ENCODE data around the gene MAP2K1.

DNA sequence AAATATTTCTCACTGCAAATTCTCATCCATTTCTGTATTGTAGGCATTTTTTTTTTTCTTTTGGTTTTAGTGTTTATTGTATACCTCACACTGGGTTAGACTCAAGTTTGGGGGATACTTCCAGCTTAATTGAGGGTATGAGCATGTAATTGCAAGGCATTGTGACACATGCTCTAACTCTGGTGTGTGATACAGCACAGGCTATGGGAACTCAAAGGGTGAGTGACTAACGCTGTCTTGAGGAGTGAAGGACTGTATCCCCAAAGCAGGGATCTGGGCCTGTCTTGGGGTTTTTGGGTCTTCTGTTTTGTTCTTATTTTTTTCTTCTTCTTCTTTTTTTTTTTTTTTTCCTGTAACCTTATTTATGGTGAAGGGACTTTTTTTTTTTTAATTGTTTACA, 26.9 kb downstream of the MAP2K1 start:
- TF ChIP-seq, protein P1, sequence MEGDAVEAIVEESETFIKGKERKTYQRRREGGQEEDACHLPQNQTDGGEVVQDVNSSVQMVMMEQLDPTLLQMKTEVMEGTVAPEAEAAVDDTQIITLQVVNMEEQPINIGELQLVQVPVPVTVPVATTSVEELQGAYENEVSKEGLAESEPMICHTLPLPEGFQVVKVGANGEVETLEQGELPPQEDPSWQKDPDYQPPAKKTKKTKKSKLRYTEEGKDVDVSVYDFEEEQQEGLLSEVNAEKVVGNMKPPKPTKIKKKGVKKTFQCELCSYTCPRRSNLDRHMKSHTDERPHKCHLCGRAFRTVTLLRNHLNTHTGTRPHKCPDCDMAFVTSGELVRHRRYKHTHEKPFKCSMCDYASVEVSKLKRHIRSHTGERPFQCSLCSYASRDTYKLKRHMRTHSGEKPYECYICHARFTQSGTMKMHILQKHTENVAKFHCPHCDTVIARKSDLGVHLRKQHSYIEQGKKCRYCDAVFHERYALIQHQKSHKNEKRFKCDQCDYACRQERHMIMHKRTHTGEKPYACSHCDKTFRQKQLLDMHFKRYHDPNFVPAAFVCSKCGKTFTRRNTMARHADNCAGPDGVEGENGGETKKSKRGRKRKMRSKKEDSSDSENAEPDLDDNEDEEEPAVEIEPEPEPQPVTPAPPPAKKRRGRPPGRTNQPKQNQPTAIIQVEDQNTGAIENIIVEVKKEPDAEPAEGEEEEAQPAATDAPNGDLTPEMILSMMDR (IDR thresholded peaks at IDR 0.05; ENCODE audit: low read depth, low read length): no peak
- no peak for TF ChIP-seq MYC (IDR thresholded peaks at IDR 0.05; ENCODE audit: low read depth, low read length)

Data from NB4 (cell line).